Panc1 (cell line): Measurements from ENCODE around the gene TRA2A. TPM values are rescaled to one million over a fixed set of nuclear protein-coding genes. Genes with fewer than 3 reads are reported as not detected.
"Not testable (repeated sequence)": the region's sequence is repeated elsewhere in the genome, so short reads cannot be mapped to it uniquely, and the experiment has no call there.

Experiments
- ATAC-seq: fragments of 200-7000 bp; cut with Tn5 transposase; 2 replicates; pipeline ENCODE4 v1.9.1; 2020; ENCODE audit warnings: mild to moderate bottlenecking, moderate library complexity
- BruUV-seq: library from RNA; stranded (reverse); fragments of 400-500 nt; replicated peaks from 2 replicates; lab custom pipeline; 2021; lab: Mats Ljungman, UMichigan
- CTCF ChIA-PET: fragments of 300-600 bp; sonication (Branson Sonifier 250); formaldehyde crosslinking; loops from one replicate; lab custom pipeline; 2022; ENCODE audit warnings: antibody characterized with exemption; lab: Charles Lee
- POLR2A ChIA-PET: fragments of 300-600 bp; sonication (Branson Sonifier 250); formaldehyde crosslinking; loops from one replicate; lab custom pipeline; 2022; ENCODE audit warnings: antibody characterized with exemption; lab: Charles Lee
- DNase-seq: peaks from one replicate; pipeline ENCODE4 v3.0.0-alpha.2; 2010; ENCODE audit warnings: low read depth, low spot score
- H3K27ac ChIP-seq: 2 replicates; pipeline ENCODE4 v1.5.1; 2011; ENCODE audit warnings: mild to moderate bottlenecking, low read length, inconsistent platforms
- H3K27me3 ChIP-seq: fragments of 200-500 bp; sonication (Bioruptor generic); 2 replicates; pipeline ENCODE4 v1.6.0; 2014; ENCODE audit warnings: low read length, inconsistent platforms; ENCODE audit not compliant: control insufficient read depth, insufficient read depth
- H3K36me3 ChIP-seq: fragments of 200-500 bp; sonication (Bioruptor generic); 2 replicates; pipeline ENCODE4 v1.5.1; 2014; ENCODE audit warnings: inconsistent platforms, mild to moderate bottlenecking, low read length, moderate library complexity; ENCODE audit not compliant: control insufficient read depth, insufficient read depth
- H3K4me1 ChIP-seq: 2 replicates; pipeline ENCODE4 v1.5.1; 2011; ENCODE audit warnings: inconsistent platforms, mild to moderate bottlenecking, low read length, moderate library complexity; ENCODE audit not compliant: control insufficient read depth, insufficient read depth
- H3K4me3 ChIP-seq, 2 experiments: 2 replicates each; pipeline ENCODE4 v1.5.1; 2011 to 2012; ENCODE audit warnings: low read depth in 2 of 2, low read length in 2 of 2, mild to moderate bottlenecking in 2 of 2, inconsistent platforms in 1 of 2, moderate library complexity in 1 of 2
- H3K9me3 ChIP-seq: fragments of 200-500 bp; sonication (Bioruptor generic); 2 replicates; pipeline ENCODE4 v1.5.1; 2014; ENCODE audit warnings: low read depth, mild to moderate bottlenecking, inconsistent platforms, low read length, moderate library complexity; ENCODE audit not compliant: control insufficient read depth, insufficient read depth
- POLR2AphosphoS5 ChIP-seq: IDR thresholded peaks from 2 replicates; pipeline ENCODE4 v1.6.1; 2012; ENCODE audit warnings: mild to moderate bottlenecking, low read depth, low read length, moderate library complexity
- SIN3A ChIP-seq: IDR thresholded peaks from 2 replicates; pipeline ENCODE4 v1.6.1; 2012; ENCODE audit warnings: low read depth, mild to moderate bottlenecking, low read length, moderate library complexity, borderline replicate concordance; ENCODE audit not compliant: insufficient read depth
- TCF7L2 ChIP-seq: IDR thresholded peaks from 2 replicates; pipeline ENCODE4 v1.6.1; 2011; ENCODE audit warnings: mild to moderate bottlenecking, low read depth, low read length, inconsistent platforms
- in situ Hi-C: cut with HindIII; loops from 2 replicates; pipeline ENCODE4 v1.10.0; 2016; ENCODE audit warnings: low sequenced_read_pairs, low pct_unique_long_range_greater_than_20kb
- intact Hi-C: fragments of 100-400 bp; cut with micrococcal nuclease; formaldehyde crosslinking; loops from one replicate; pipeline ENCODE4 v1.10.0; 2022; ENCODE audit not compliant: unreplicated experiment
- total RNA-seq: library from RNA; stranded (reverse); gene quantifications from one replicate; pipeline ENCODE4 v1.2.1, GENCODE V29; 2021; ENCODE audit not compliant: unreplicated experiment
- TF ChIP-seq, protein P1 (sequence below), 2 experiments: IDR thresholded peaks; 2 replicates each; pipeline ENCODE4 v1.6.1; 2011 to 2012; ENCODE audit warnings: low read depth in 2 of 2, control low read depth in 1 of 2, low read length in 1 of 2, mild to moderate bottlenecking in 1 of 2, moderate library complexity in 1 of 2; ENCODE audit not compliant: insufficient read depth in 1 of 2
- TF ChIP-seq, protein P2 (sequence below): fragments of 450-650 bp; IDR thresholded peaks from 2 replicates; pipeline ENCODE4 v1.5.1; 2017; ENCODE audit warnings: mild to moderate bottlenecking

Gene TRA2A
- total RNA-seq, 1 experiment from 2014 or later, result 106 TPM

DNA sequence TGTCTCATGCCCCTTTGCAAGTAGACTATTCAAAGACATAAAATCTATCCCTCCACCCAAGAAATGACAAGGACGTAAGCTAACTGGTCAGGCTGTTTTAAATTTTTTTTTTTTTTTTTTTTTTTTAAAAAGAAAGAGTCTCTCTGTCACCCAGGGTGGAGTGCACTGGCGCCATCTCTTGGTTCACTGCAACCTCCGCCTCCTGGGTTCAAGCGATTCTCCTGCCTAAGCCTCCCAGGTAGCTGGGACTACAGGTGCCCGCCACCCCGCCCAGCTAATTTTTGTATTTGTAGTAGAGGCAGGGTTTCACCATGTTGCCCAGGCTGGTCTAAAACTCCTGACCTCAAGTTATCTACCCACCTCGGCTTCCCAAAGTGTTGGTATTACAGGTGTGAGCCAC lies 11.2 kb downstream of the TRA2A start:
- in situ Hi-C loops (no loop called here), intact Hi-C loops (no loop called here)
- POLR2A ChIA-PET, result interaction anchor here (0.5 kb wide), 1 partner anchor 10 kb away, joined by 4 read pairs; no protein-coding TSS in a partner anchor
- Histone ChIP-seq H3K9me3 (no peaks in the 10 kb centered on the region), H3K4me3 (no peak overlapping the region), H3K36me3 (peaks cover 29% of the 10 kb centered on the region; the same call in 1 of the 2 replicates), H3K27ac (no peak overlapping the region), H3K4me1 (peaks cover 17% of the 10 kb centered on the region), H3K27me3 (no peaks in the 10 kb centered on the region)
- DNase-seq (no peak), ATAC-seq (0 out of 2 replicates have a peak, but pooled peaks have one; percentile 16)
- BruUV-seq, result no TSS peak
- TF ChIP-seq, protein P1, sequence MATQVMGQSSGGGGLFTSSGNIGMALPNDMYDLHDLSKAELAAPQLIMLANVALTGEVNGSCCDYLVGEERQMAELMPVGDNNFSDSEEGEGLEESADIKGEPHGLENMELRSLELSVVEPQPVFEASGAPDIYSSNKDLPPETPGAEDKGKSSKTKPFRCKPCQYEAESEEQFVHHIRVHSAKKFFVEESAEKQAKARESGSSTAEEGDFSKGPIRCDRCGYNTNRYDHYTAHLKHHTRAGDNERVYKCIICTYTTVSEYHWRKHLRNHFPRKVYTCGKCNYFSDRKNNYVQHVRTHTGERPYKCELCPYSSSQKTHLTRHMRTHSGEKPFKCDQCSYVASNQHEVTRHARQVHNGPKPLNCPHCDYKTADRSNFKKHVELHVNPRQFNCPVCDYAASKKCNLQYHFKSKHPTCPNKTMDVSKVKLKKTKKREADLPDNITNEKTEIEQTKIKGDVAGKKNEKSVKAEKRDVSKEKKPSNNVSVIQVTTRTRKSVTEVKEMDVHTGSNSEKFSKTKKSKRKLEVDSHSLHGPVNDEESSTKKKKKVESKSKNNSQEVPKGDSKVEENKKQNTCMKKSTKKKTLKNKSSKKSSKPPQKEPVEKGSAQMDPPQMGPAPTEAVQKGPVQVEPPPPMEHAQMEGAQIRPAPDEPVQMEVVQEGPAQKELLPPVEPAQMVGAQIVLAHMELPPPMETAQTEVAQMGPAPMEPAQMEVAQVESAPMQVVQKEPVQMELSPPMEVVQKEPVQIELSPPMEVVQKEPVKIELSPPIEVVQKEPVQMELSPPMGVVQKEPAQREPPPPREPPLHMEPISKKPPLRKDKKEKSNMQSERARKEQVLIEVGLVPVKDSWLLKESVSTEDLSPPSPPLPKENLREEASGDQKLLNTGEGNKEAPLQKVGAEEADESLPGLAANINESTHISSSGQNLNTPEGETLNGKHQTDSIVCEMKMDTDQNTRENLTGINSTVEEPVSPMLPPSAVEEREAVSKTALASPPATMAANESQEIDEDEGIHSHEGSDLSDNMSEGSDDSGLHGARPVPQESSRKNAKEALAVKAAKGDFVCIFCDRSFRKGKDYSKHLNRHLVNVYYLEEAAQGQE (IDR thresholded peaks at IDR 0.05; ENCODE audit: insufficient read depth in 1 of 2, low read depth in 2 of 2, low read length in 1 of 2), result no peak
- TF ChIP-seq SIN3A (no peak), TCF7L2 (no peak), POLR2AphosphoS5 (no peak)
- TF ChIP-seq, protein P2, sequence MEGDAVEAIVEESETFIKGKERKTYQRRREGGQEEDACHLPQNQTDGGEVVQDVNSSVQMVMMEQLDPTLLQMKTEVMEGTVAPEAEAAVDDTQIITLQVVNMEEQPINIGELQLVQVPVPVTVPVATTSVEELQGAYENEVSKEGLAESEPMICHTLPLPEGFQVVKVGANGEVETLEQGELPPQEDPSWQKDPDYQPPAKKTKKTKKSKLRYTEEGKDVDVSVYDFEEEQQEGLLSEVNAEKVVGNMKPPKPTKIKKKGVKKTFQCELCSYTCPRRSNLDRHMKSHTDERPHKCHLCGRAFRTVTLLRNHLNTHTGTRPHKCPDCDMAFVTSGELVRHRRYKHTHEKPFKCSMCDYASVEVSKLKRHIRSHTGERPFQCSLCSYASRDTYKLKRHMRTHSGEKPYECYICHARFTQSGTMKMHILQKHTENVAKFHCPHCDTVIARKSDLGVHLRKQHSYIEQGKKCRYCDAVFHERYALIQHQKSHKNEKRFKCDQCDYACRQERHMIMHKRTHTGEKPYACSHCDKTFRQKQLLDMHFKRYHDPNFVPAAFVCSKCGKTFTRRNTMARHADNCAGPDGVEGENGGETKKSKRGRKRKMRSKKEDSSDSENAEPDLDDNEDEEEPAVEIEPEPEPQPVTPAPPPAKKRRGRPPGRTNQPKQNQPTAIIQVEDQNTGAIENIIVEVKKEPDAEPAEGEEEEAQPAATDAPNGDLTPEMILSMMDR, result no peak
- CTCF ChIA-PET, result interaction anchor here (0.6 to 1.2 kb wide), 8 partner anchors 8 to 198 kb away, joined by 3 to 10 read pairs (median 4); no protein-coding TSS in a partner anchor

DNA sequence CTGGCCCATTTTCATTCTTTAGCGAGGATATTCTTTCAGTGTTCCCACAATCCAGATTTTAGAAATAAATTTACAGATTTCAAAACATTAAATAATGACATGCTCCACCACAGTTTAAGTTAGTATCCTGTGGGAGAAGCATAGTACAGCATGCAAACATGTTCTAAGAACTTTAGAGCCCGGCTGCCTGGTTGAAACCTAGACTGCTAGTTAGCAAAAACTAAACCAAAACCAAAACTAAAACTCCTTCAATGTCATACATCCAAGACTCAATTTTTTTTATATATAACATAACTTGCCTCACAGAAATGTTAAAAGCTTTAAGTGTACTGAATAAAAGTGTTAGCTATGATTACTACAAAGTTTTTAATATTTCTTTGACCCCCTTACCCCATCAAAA lies 17.0 kb downstream of the TRA2A start:
- ATAC-seq, result no peak

DNA sequence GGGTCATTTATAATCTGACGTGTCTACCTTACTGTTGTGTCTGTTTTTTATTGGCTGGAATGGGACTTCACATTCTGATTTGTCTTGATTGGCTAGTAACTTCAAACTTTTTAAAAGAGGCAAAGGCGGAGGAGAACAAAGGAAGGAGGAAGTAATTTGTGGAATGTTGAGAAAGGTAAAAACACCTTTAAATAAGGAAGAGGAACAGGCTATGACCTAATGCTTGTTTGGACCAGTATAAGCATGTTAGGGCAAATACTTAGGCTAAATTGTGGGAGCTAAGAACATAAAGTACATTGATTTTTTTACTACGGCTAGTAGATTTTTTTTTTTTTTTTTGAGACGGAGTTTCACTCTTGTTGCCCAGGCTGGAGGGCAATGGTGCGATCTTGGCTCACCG lies 18.0 kb downstream of the TRA2A start:
- H3K9me3 ChIP-seq, intact Hi-C loops, in situ Hi-C loops, H3K27me3 ChIP-seq, H3K4me3 ChIP-seq, H3K4me1 ChIP-seq, H3K27ac ChIP-seq, ATAC-seq, DNase-seq, CTCF ChIA-PET: not testable (repeated sequence)
- BruUV-seq, result TSS peak; percentile 61
- POLR2A ChIA-PET, result interaction anchor here (0.7 kb wide), 2 partner anchors 19 to 26 kb away, joined by 3 to 5 read pairs; no protein-coding TSS in a partner anchor
- H3K36me3 ChIP-seq, result peaks cover 34% of the 10 kb centered on the region

More for the DNA sequence above, 17.0 kb downstream of the TRA2A start:
- TF ChIP-seq, protein P1 (IDR thresholded peaks at IDR 0.05; ENCODE audit: insufficient read depth in 1 of 2, low read depth in 2 of 2, low read length in 1 of 2), result no peak
- TF ChIP-seq, protein P2, result no peak
- TF ChIP-seq SIN3A (no peak), TCF7L2 (no peak), POLR2AphosphoS5 (no peak)
- Histone ChIP-seq H3K36me3 (peaks cover 38% of the 10 kb centered on the region), H3K4me3 (no peak overlapping the region), H3K4me1 (no peaks in the 10 kb centered on the region), H3K27me3 (no peaks in the 10 kb centered on the region), H3K9me3 (no peaks in the 10 kb centered on the region), H3K27ac (no peak overlapping the region)
- ChIA-PET CTCF (interaction anchor here (0.7 kb wide), 1 partner anchor 244 kb away, joined by 3 read pairs; no protein-coding TSS in a partner anchor), POLR2A (no interaction called here)
- no peak for DNase-seq
- in situ Hi-C loops, result no loop called here
- intact Hi-C loops, result no loop called here
- no TSS peak for BruUV-seq
